ENCODE results near the gene ULBP3.
"Not testable (repeated sequence)": the region's sequence is repeated elsewhere in the genome, so short reads cannot be mapped to it uniquely, and the experiment has no call there.

Gene ULBP3

GRCh38 chr6:150038202-150039062 lies 30.5 kb downstream of the ULBP3 start:
- DNase-seq, result no peak

- no peak for DNase-seq
These were observed 31.3 kb downstream of the ULBP3 start for GRCh38 chr6:150037526-150038201.

- DNase-seq, result no peak
These were observed 32.8 kb downstream of the ULBP3 start for GRCh38 chr6:150036081-150036480.

- DNase-seq, result no peak
These were observed 35.6 kb downstream of the ULBP3 start for GRCh38 chr6:150033207-150033771.

GRCh38 chr6:150032598-150032997 lies 36.3 kb downstream of the ULBP3 start:
- no peak for DNase-seq

GRCh38 chr6:150030611-150031010 lies 38.3 kb downstream of the ULBP3 start:
- DNase-seq, result no peak

GRCh38 chr6:150029749-150030148 lies 39.2 kb downstream of the ULBP3 start:
- no peak for DNase-seq

- no peak for DNase-seq
These were observed 39.6 kb downstream of the ULBP3 start for GRCh38 chr6:150029276-150029675.

- DNase-seq, result no peak
These were observed 40.1 kb downstream of the ULBP3 start for GRCh38 chr6:150028799-150029198.

- DNase-seq, result no peak
These were observed 40.9 kb downstream of the ULBP3 start for GRCh38 chr6:150027806-150028565.

- no peak for DNase-seq
These were observed 41.7 kb downstream of the ULBP3 start for GRCh38 chr6:150026976-150027805.

- no peak for DNase-seq
These were observed 43.6 kb downstream of the ULBP3 start, which contains the start of gene RAET1L for GRCh38 chr6:150025201-150025917. Gene RAET1L, minus strand, starts transcription at chr6:150025532. Its CDS starts 61 bp downstream, at chr6:150025471.

- no peak for DNase-seq
These were observed 44.2 kb downstream of the ULBP3 start for GRCh38 chr6:150024646-150025155.

GRCh38 chr6:150024021-150024420 lies 44.9 kb downstream of the ULBP3 start:
- DNase-seq, result not testable (repeated sequence)

- not testable (repeated sequence) for DNase-seq
These were observed 47.1 kb downstream of the ULBP3 start for GRCh38 chr6:150021870-150022269.

- no peak for DNase-seq
These were observed 49.9 kb downstream of the ULBP3 start for GRCh38 chr6:150018846-150019580.

GRCh38 chr6:150017186-150017521 lies 51.8 kb downstream of the ULBP3 start:
- DNase-seq, result not testable (repeated sequence)

GRCh38 chr6:150016324-150017185 lies 52.4 kb downstream of the ULBP3 start:
- DNase-seq, result peak in 1 of 2 donors; percentile 43

- DNase-seq, result not testable (repeated sequence)
These were observed 53.5 kb downstream of the ULBP3 start for GRCh38 chr6:150015281-150016001.
